ENCODE results near the gene ZNF217.
"Not testable (repeated sequence)": the region's sequence is repeated elsewhere in the genome, so short reads cannot be mapped to it uniquely, and the experiment has no call there.

The ZNF217 gene

GRCh38 chr20:53522696-53523095, 70.9 kb downstream of the ZNF217 start:
- H3K4me3 ChIP-seq (replicated peaks; ENCODE audit: low read depth, low read length) = no peak overlapping the region
- no peaks in the 10 kb centered on the region for H3K36me3 ChIP-seq (ENCODE audit: control insufficient read depth, insufficient read depth, low read length)
- no peaks in the 10 kb centered on the region for H3K27me3 ChIP-seq (replicated peaks; ENCODE audit: control insufficient read depth, insufficient read depth, low read length)
- DNase-seq (ENCODE audit: extremely low read depth, insufficient read length) = no peak
- TF ChIP-seq, protein P1, sequence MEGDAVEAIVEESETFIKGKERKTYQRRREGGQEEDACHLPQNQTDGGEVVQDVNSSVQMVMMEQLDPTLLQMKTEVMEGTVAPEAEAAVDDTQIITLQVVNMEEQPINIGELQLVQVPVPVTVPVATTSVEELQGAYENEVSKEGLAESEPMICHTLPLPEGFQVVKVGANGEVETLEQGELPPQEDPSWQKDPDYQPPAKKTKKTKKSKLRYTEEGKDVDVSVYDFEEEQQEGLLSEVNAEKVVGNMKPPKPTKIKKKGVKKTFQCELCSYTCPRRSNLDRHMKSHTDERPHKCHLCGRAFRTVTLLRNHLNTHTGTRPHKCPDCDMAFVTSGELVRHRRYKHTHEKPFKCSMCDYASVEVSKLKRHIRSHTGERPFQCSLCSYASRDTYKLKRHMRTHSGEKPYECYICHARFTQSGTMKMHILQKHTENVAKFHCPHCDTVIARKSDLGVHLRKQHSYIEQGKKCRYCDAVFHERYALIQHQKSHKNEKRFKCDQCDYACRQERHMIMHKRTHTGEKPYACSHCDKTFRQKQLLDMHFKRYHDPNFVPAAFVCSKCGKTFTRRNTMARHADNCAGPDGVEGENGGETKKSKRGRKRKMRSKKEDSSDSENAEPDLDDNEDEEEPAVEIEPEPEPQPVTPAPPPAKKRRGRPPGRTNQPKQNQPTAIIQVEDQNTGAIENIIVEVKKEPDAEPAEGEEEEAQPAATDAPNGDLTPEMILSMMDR (IDR thresholded peaks at IDR 0.05; ENCODE audit: insufficient read depth, low read length, poor library complexity, severe bottlenecking) = no peak

GRCh38 chr20:53522026-53522425, 71.6 kb downstream of the ZNF217 start:
- Histone ChIP-seq H3K27me3 (replicated peaks; ENCODE audit: control insufficient read depth, insufficient read depth, low read length) (no peaks in the 10 kb centered on the region), H3K4me3 (replicated peaks; ENCODE audit: low read depth, low read length) (no peak overlapping the region), H3K36me3 (ENCODE audit: control insufficient read depth, insufficient read depth, low read length) (no peaks in the 10 kb centered on the region)
- no peak for DNase-seq (ENCODE audit: extremely low read depth, insufficient read length)
- TF ChIP-seq, protein P1 (IDR thresholded peaks at IDR 0.05; ENCODE audit: insufficient read depth, low read length, poor library complexity, severe bottlenecking) = no peak

DNA sequence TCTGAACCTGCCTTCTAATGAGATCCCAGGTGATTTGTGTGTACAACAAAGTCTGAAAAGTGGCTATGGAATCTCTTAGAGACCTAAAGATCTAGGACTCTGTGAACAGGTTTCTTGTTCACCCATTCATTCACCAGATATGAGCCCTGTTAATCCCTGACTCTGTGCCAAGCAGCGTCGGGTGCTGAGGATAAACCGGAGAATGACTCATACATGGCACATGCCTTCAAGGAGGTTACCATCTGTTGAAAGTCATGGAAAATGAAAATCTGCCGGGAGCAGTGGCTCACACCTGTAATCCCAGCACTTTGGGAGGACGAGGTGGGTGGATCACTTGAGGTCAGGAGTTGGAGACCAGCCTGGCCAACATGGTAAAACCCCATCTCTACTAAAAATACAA, 72.2 kb downstream of the ZNF217 start:
- not testable (repeated sequence) for DNase-seq (ENCODE audit: extremely low read depth, insufficient read length); H3K4me3 ChIP-seq (replicated peaks; ENCODE audit: low read depth, low read length); H3K27me3 ChIP-seq (replicated peaks; ENCODE audit: control insufficient read depth, insufficient read depth, low read length); H3K36me3 ChIP-seq (ENCODE audit: control insufficient read depth, insufficient read depth, low read length)

GRCh38 chr20:53517146-53517545, 76.5 kb downstream of the ZNF217 start:
- H3K27me3 ChIP-seq (replicated peaks; ENCODE audit: control insufficient read depth, insufficient read depth, low read length) = no peaks in the 10 kb centered on the region; the same call in 1 of the 2 replicates
- H3K4me3 ChIP-seq (replicated peaks; ENCODE audit: low read depth, low read length) = no peak overlapping the region
- no peak for DNase-seq (ENCODE audit: extremely low read depth, insufficient read length)
- TF ChIP-seq, protein P1 (IDR thresholded peaks at IDR 0.05; ENCODE audit: insufficient read depth, low read length, poor library complexity, severe bottlenecking) = no peak
- no peaks in the 10 kb centered on the region for H3K36me3 ChIP-seq (ENCODE audit: control insufficient read depth, insufficient read depth, low read length)

All from GM06990 (cell line).